ENCODE results near the gene CAMK2D.

Gene CAMK2D

GRCh38 chr4:113682730-113683537 lies 78.6 kb downstream of the CAMK2D start:
- peak; percentile 73 for DNase-seq (ENCODE audit: low read depth)

DNA sequence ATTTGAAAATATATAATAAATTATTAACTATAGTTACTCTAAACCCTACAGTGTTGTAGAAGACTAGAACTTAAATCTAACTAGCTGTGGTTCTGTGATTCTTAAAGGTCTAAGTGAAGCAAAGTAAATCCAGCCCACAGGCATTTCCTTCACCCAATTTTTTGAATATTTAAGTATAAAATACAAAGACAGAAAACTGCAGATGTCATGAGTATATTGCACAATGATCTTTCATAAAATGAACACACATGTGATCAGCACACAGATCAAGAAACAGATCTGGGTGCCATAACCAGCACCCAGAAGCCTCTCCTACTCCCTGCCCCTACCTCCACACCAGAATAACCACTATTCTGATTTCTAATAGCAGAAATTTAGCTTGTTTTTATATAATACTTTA lies 82.9 kb downstream of the CAMK2D start:
- DNase-seq (ENCODE audit: low read depth): no peak

DNA sequence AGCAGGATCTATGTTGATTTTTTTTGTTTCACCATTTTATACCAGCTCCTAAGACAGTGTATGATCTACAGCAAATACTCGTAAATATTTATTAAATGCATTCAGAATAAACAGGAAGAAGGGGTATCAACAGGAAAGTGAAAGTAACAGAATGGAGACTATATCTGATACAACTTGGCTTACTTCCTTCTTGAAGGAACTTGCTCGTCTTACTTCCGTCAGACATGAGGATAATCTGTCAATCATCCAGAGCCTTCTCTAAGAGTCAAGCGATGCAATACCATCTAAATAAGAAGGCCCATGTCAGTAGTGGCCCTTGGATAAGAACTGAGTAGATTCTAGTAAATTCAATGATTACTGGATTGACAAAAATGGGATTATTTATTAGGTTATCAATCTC lies 84.2 kb downstream of the CAMK2D start:
- no peak for DNase-seq (ENCODE audit: low read depth)

- no peak for DNase-seq (ENCODE audit: low read depth)
These were observed 85.5 kb downstream of the CAMK2D start for GRCh38 chr4:113675731-113676697.

DNA sequence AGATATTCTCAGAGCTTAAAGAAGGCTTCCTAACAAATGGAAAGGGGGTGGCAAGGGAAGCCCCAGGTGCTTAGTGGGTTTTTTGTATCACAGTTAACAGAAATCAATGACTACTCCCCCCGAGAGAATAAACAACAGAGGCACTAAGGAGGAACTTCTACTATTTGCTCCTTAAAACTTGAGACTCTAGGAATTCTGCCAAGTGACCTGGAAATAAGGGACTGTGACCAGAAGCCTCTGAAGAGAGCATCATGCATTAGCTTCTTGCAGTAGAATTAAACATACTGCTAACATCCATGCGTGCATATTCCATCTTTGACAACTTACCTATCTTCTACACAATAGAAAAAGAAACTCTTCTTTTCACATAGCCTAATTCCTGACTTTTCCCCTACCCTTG lies 86.8 kb downstream of the CAMK2D start:
- DNase-seq (ENCODE audit: low read depth): no peak

- no peak for DNase-seq (ENCODE audit: low read depth)
These were observed 87.3 kb downstream of the CAMK2D start for GRCh38 chr4:113674251-113674650.

GRCh38 chr4:113673450-113673849 lies 88.1 kb downstream of the CAMK2D start:
- DNase-seq (ENCODE audit: low read depth): peak; percentile 33

DNA sequence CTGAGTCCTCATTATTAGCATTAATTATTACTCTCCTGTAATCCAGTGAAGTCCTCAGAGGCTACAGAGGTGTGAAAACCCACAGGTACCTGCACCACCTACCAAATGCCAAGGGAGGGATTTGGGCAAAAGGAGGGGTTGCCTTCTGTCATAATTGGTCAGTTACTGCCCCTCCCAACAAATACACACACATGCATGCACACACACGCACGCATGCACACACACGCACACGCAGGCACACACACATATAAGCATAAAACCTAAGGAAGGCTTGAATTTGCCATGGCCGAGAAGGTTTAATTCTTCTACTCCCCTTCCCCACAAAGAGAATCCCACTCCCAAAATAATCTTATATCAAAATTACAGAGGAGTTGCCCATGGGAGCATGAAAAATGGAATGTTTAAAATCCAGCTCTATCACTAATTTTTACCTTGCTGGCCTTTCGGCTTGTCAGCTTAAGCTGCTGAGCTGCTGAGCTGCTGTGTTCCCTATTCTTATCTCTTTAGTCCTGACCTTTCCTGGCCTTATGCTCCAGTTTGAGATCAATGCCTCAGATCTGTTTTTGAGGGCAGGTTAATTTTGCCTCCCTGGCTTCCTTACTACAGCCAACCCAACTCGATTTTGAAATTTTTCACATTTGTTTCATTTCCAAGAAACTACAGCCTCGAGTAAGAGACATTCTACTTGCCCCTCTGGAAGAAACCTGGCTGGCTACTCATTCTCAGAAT lies 95.0 kb downstream of the CAMK2D start:
- no peak for DNase-seq (ENCODE audit: low read depth)

- DNase-seq (ENCODE audit: low read depth): no peak
These were observed 96.5 kb downstream of the CAMK2D start for GRCh38 chr4:113665036-113665435.

DNA sequence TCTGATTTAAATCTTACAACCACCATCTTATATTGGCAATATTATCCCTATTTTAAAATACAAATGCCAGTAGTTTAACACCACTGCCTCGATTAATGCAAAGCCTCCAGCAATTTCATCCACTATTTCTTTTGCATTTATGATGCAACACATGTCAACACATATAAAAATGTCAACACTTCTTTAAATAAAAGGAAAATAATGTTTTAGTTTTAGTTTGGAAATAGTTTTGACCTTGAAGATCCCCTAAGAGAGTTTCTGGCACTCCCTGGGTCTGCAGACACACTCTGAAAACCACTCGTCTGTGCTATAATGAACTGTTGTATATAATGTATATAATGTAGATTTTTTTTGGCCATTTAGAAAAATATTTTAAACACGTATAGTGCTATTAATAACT lies 99.0 kb downstream of the CAMK2D start:
- no peak for DNase-seq (ENCODE audit: low read depth)

GRCh38 chr4:113659127-113659526 lies 102.4 kb downstream of the CAMK2D start:
- no peak for DNase-seq (ENCODE audit: low read depth)

GRCh38 chr4:113657586-113658233 lies 103.8 kb downstream of the CAMK2D start:
- no peak for DNase-seq (ENCODE audit: low read depth)

- DNase-seq (ENCODE audit: low read depth): no peak
These were observed 107.7 kb downstream of the CAMK2D start for GRCh38 chr4:113653871-113654270.

GRCh38 chr4:113646442-113646822 lies 115.1 kb downstream of the CAMK2D start:
- no peak for DNase-seq (ENCODE audit: low read depth)

DNA sequence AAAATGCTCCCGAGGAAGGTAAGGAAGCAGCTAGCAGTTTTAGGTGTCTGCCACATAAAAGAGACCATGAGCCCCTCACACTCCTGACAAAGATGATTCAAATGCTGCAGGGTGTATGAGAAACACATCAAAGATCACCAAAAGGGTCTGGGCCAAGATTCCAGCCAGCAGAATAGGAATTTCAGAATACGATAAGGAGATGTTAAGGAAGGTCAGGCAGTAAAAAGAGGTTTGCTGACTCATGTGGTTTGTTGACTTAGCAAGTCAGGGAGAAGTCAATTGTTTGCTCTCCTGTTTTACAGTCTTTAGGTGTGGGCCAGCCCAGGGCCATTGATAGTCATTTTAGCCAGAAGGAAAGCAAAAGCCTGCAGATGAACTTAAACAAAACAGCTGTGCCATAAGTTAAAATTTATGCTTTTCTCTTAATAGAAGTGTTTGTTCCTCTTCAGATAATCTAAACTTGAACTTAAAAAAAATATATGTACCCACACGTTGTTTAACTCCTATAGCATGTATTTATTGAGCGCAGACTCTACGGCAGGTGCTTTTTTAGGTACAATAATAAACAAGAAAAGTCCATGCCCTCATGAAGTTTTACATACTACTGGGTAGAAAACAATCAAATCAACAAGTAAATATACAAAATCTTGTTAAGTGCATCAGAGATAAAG lies 115.6 kb downstream of the CAMK2D start:
- no peak for DNase-seq (ENCODE audit: low read depth)

DNA sequence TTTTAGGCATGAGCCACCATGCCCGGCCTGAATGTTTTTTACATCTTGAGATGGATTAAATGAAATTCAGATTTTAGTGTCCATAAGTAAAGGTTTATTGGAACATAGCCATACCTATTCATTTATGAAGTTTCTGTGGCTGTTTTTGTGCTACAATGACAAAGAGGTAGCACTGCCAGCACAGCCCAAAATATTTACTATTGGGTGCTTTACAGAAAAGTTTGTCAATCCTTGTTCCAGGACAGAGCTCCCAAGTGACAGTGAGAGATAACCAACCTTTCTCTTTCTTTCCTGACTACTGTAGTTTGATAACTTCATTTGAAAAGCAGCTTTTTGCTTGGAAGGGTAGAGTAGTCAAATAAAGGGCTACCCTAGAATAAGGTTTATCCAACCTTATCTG lies 116.2 kb downstream of the CAMK2D start:
- DNase-seq (ENCODE audit: low read depth): no peak

GRCh38 chr4:113644398-113644797 lies 117.1 kb downstream of the CAMK2D start:
- no peak for DNase-seq (ENCODE audit: low read depth)

DNA sequence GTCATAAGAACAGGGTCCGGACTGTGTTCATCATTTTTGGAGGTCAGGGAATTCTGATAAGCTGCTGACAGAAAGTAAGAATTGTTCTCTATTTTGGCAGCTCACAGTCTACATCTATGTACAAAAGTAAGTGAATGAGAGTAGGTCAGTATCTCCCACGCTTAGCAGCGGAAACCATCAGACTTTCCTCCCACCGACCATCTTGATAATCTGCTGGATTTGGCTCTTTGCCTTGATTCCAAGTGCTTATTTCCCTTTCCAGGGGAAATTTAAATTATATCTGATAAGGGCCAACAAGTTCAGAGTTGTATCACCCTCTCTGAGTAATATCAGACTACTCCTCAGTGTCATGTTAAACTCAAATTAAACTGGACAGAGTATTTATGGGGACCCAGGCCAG lies 118.0 kb downstream of the CAMK2D start:
- no peak for DNase-seq (ENCODE audit: low read depth)

DNA sequence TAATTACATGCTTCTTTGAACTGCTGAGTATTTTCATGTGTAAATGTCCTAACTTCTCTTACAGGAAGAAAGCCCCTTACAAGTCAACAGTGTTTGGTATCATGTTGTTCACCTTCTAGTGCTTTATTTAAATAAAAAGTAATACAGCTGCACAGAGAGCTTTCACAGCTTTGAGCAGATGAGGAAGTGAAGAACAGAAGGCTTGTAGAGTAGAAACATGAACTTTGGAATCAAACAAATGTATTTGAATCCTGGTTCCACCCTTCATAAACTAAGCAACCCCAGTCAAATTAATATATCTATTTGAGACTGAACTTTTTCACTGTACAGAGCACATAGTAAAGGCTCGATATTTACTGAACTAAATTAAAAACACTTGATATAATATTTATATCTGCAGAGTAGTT lies 120.5 kb downstream of the CAMK2D start:
- DNase-seq (ENCODE audit: low read depth): no peak

DNA sequence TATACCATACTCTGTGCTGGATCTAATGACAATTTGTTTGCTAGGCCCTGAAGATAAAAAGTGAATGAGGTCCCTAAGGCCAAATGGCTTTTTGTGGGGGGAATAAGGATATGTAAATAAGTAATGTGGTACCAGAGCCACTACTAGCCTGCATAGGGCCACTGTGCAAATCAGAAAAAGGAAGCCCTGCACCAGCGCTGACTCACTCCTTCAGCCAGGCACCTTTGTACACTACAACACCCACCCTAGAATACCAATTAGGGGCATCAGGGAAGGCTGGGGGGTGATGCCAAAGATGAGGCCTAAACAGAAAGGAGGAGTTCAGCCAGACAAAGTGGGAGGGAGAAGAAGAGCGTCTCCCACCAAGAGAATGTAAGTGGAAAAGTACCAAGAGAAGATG lies 122.2 kb downstream of the CAMK2D start:
- no peak for DNase-seq (ENCODE audit: low read depth)

- no peak for DNase-seq (ENCODE audit: low read depth)
These were observed 123.0 kb downstream of the CAMK2D start for GRCh38 chr4:113638562-113638832.
